ENCODE measurements around the gene SLC16A11.

GRCh38 chr17:7072406-7072805 lies 28.5 kb upstream of the SLC16A11 start:
- no peak for TF ChIP-seq CTCF (IDR thresholded peaks at IDR 0.05)
- no peak for TF ChIP-seq POLR2A (IDR thresholded peaks at IDR 0.05)
